H7 (cell line): ENCODE data around the gene TLX1. TPM values are rescaled to one million over a fixed set of nuclear protein-coding genes. Genes with fewer than 3 reads are reported as not detected.
A peak's percentile ranks its signal among the peaks of the same experiment; 100 is the strongest.
"Not testable (repeated sequence)": the region's sequence is repeated elsewhere in the genome, so short reads cannot be mapped to it uniquely, and the experiment has no call there.

Experiments used
- DNase-seq: peaks from one replicate; pipeline ENCODE4 v3.0.0; 2012
- H3K27me3 ChIP-seq: 2 replicates; pipeline ENCODE4 v1.6.0; 2011; ENCODE audit warnings: mild to moderate bottlenecking, low read length; ENCODE audit not compliant: control insufficient read depth, insufficient read depth
- H3K36me3 ChIP-seq: replicated peaks from 2 replicates; pipeline ENCODE4 v1.5.1; 2011; ENCODE audit warnings: low read length; ENCODE audit not compliant: control insufficient read depth, insufficient read depth
- H3K4me3 ChIP-seq: 2 replicates; pipeline ENCODE4 v1.5.1; 2011; ENCODE audit warnings: low read depth, mild to moderate bottlenecking, control low read depth, low read length, moderate library complexity; ENCODE audit not compliant: insufficient read depth
- total RNA-seq: library from RNA; depleted of rRNA; stranded (reverse); fragments of >200 nt; shearing (Covaris generic); gene quantifications from 2 replicates; pipeline ENCODE4 v1.2.3, GENCODE V29; 2014

Gene TLX1
- total RNA-seq, 1 experiment from 2014 or later, result not detected

GRCh38 chr10:101145145-101145544 is 14.0 kb downstream of the TLX1 start:
- Histone ChIP-seq H3K4me3 (no peak overlapping the region), H3K36me3 (no peaks in the 10 kb centered on the region), H3K27me3 (peaks cover 95% of the 10 kb centered on the region)
- no peak for DNase-seq

GRCh38 chr10:101145750-101146391 is 14.8 kb downstream of the TLX1 start:
- DNase-seq, result peak; percentile 69
- Histone ChIP-seq H3K4me3 (no peak overlapping the region; the same call in 1 of the 2 replicates), H3K27me3 (peaks cover 91% of the 10 kb centered on the region), H3K36me3 (no peaks in the 10 kb centered on the region)

- peak overlapping the region; percentile 24; the same call in 1 of the 2 replicates for H3K4me3 ChIP-seq
- peak; percentile 81 for DNase-seq
- H3K36me3 ChIP-seq, result no peaks in the 10 kb centered on the region
- H3K27me3 ChIP-seq, result peaks cover 90% of the 10 kb centered on the region
Observed at GRCh38 chr10:101146392-101147251, 15.5 kb downstream of the TLX1 start.

GRCh38 chr10:101151395-101151794 is 20.3 kb downstream of the TLX1 start:
- Histone ChIP-seq H3K27me3 (peaks cover 51% of the 10 kb centered on the region), H3K36me3 (no peaks in the 10 kb centered on the region), H3K4me3 (no peak overlapping the region)
- no peak for DNase-seq

DNA sequence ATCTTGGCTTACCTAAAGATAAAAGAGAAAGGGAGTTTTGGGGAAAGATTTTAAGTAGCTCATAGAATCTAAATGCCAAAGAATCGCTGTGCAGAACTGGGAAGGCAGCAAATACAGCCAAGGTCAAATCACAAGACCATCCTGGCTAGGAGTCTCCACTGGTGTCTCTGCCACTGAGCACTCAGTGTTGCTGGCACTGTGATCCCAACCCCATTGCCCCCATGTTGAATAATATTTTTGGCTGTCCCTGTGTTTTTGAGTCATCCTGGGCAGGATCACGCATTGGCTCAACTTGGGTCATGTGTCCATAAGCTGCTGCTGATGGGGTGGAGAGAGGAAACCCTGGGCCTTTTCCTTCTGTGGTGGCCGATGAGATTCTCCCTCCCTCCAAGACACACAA is 21.2 kb downstream of the TLX1 start:
- H3K27me3 ChIP-seq, result peaks cover 42% of the 10 kb centered on the region
- no peak for DNase-seq
- no peaks in the 10 kb centered on the region for H3K36me3 ChIP-seq
- no peak overlapping the region for H3K4me3 ChIP-seq

DNA sequence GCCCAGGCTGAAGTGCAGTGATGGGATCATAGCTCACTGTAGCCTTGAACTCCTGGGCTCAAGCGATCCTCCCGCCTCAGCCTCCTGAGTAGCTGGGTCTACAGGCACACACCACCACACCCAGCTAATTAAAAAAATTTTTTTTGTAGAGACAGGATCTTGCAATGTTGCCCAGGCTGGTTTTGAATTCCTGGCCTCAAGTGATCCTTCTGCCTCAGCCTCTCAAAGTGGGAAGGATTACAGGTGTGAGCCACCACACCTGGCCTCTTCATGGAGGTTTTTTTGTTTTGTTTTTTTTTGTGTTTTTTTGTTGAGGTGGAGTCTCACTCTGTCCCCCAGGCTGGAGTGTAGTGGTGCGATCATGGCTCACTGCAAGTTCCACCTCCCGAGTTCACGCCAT is 23.4 kb downstream of the TLX1 start:
- H3K36me3 ChIP-seq, DNase-seq, H3K4me3 ChIP-seq: not testable (repeated sequence)
- peaks cover 23% of the 10 kb centered on the region for H3K27me3 ChIP-seq

GRCh38 chr10:101155896-101156295 is 24.8 kb downstream of the TLX1 start:
- H3K4me3 ChIP-seq, result no peak overlapping the region
- H3K36me3 ChIP-seq, result no peaks in the 10 kb centered on the region
- peaks cover 16% of the 10 kb centered on the region for H3K27me3 ChIP-seq
- no peak for DNase-seq

DNA sequence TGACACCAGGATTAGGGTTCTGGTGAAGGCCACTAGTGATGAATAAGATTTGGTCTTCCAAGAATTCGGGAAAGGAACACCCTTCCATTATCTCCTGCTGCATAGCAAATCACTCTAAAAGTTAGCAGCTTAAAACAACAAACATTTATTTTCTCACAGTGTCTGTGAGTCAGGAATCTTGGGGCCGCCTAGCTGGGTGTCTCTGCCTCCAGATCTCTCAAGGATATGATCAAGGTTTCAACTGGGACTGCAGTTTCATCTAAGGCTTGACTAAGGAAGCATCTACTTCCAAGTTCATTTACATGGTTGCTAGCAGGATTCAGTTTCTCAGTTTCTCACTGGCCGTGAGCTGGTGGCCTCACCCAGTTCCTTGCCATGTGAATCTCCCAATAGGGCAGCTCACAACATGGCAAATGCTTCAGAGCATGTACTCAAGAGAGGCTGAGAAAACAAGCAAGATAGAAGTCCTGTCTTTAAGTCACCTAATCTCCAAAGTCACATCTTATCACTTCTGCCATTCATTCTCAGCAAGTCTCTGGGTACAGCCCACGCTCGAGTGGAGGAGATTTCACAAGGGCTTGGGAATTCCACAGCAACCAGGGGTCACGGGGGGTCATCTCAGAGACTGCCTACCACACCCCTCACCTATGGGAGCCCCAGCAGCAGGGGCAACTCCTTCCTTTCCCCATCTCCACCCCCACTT is 26.8 kb downstream of the TLX1 start:
- DNase-seq, result no peak
- Histone ChIP-seq H3K4me3 (no peak overlapping the region), H3K27me3 (peaks cover 9% of the 10 kb centered on the region; the same call in 1 of the 2 replicates), H3K36me3 (no peaks in the 10 kb centered on the region)

GRCh38 chr10:101158459-101159058 is 27.5 kb downstream of the TLX1 start:
- Histone ChIP-seq H3K36me3 (no peaks in the 10 kb centered on the region), H3K27me3 (peaks cover 9% of the 10 kb centered on the region; the same call in 1 of the 2 replicates), H3K4me3 (no peak overlapping the region)
- no peak for DNase-seq

- Histone ChIP-seq H3K27me3 (peaks cover 6% of the 10 kb centered on the region; the same call in 1 of the 2 replicates), H3K4me3 (no peak overlapping the region), H3K36me3 (no peaks in the 10 kb centered on the region)
- DNase-seq, result peak; percentile 87
Observed at GRCh38 chr10:101161494-101162299, 30.6 kb downstream of the TLX1 start.

DNA sequence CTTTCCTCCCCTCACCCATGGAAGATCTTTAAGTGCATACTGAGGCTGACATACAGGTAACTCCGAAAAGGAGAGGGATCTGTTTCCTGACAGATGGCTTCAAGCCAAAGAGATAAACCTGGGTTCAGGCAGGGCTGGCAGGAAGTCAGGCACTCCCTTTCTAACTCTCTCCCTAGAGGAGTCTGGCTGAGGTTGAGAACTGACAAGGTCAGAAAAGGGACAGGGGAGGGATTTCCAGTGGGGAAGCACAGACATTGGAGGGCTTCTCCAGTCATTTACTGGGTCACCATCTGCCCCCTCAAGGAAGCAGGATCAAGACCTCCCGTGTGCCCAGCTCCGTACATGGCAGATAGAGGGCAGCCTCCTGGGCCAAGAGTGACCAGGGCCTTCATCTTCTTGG is 31.6 kb downstream of the TLX1 start:
- no peak for DNase-seq
- Histone ChIP-seq H3K36me3 (no peaks in the 10 kb centered on the region), H3K4me3 (no peak overlapping the region), H3K27me3 (peaks cover 6% of the 10 kb centered on the region; the same call in 1 of the 2 replicates)

DNA sequence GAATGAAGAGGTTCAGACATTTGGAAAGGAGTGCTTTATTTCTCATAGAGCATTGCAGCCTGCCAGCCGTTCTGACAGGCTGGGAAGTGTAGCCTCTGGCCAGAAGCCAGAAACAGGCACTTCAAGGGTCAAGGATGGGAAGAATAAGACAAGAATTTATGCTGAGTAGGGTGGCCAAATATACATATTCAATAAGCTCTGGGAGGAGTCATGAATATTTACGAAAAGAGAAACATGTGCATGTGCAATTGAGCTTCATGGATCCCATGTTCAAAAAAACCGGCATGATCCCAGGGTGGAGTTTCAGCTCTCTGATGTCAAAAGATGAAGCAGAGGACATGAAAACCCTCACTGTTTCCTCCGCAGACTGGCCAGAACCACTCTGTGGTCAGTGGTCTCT is 32.9 kb downstream of the TLX1 start:
- no peak for DNase-seq
- Histone ChIP-seq H3K27me3 (peaks cover 8% of the 10 kb centered on the region; the same call in 1 of the 2 replicates), H3K36me3 (no peaks in the 10 kb centered on the region), H3K4me3 (no peak overlapping the region)

DNA sequence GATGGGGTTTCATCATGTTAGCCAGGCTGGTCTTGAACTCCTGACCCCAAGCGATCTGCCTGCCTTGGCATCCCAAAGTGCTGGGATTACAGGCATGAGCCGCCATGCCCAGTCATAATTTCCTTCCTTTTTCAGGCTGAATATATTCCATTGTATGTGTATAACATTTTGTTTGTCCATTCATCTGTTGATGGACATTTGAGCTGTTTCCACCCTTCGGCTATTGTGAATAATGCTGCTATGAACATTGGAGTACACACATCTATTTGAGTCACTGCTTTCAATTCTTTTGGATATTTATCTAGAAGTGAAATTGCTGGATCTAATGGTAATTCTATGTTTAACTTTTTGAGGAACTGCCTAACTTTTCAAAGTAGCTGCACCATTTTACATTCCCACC is 34.6 kb downstream of the TLX1 start:
- Histone ChIP-seq H3K36me3 (no peaks in the 10 kb centered on the region), H3K4me3 (no peak overlapping the region), H3K27me3 (peaks cover 8% of the 10 kb centered on the region; the same call in 1 of the 2 replicates)
- DNase-seq, result no peak

DNA sequence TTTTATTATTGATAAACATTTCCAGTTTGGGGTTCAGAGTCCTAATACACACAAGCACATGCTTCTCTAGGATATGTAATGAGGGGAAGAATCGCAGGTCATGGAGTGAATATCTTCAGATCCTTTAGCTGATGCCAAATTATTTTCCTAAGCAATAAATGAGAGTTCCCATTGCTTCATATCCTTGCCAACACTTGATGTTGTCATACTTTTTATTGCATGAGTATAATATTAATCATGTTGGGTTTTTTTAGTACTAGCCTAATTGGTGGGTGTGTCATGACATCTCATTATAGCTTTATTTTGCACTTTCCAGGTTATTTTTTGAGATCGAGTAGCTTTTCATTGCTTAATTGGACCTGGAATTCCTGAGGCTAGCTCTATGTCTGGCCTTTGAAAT is 35.3 kb downstream of the TLX1 start:
- Histone ChIP-seq H3K36me3 (no peaks in the 10 kb centered on the region), H3K27me3 (peaks cover 8% of the 10 kb centered on the region; the same call in 1 of the 2 replicates), H3K4me3 (no peak overlapping the region)
- no peak for DNase-seq
